ENCODE measurements around the gene KANSL2. TPM values are rescaled to one million over a fixed set of nuclear protein-coding genes. Genes with fewer than 3 reads are reported as not detected.

The KANSL2 gene
- total RNA-seq, 1 donor from 2014 or later: 26.3 TPM

DNA sequence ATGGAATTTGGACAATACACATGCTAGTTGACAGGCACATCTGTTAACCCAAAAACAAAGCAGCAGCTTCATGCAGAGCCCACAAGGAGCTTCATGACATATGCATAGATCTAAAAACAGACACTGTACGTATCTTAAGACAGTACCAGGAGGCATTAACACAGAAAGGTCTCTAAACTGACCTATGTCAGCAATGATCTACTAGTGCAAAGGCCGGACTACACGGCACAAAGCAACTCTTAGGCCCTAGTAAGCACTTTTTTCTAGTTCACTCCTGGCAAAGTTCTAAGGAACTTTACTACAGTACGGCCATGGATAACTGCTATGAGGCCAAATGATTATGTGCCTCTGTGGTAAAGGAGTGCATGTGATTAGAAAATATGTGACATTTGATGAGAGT lies 8.4 kb upstream of the KANSL2 start:
- Mint-ChIP-seq H3K4me1 (ENCODE audit: unreplicated experiment) (peaks cover 16% of the 10 kb centered on the region), H3K36me3 (ENCODE audit: unreplicated experiment) (peaks cover 54% of the 10 kb centered on the region), H3K9me3 (ENCODE audit: unreplicated experiment) (no peaks in the 10 kb centered on the region), H3K27ac (ENCODE audit: unreplicated experiment) (no peak overlapping the region), H3K27me3 (ENCODE audit: unreplicated experiment) (no peaks in the 10 kb centered on the region), H3K4me3 (ENCODE audit: unreplicated experiment) (no peak overlapping the region)
- DNase-seq (ENCODE audit: extremely low spot score, unreplicated experiment): no peak
- TF ChIP-seq, protein P1, sequence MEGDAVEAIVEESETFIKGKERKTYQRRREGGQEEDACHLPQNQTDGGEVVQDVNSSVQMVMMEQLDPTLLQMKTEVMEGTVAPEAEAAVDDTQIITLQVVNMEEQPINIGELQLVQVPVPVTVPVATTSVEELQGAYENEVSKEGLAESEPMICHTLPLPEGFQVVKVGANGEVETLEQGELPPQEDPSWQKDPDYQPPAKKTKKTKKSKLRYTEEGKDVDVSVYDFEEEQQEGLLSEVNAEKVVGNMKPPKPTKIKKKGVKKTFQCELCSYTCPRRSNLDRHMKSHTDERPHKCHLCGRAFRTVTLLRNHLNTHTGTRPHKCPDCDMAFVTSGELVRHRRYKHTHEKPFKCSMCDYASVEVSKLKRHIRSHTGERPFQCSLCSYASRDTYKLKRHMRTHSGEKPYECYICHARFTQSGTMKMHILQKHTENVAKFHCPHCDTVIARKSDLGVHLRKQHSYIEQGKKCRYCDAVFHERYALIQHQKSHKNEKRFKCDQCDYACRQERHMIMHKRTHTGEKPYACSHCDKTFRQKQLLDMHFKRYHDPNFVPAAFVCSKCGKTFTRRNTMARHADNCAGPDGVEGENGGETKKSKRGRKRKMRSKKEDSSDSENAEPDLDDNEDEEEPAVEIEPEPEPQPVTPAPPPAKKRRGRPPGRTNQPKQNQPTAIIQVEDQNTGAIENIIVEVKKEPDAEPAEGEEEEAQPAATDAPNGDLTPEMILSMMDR (IDR thresholded peaks at IDR 0.05): no peak

GRCh38 chr12:48688836-48689235 lies 6.8 kb upstream of the KANSL2 start:
- no peaks in the 10 kb centered on the region for H3K9me3 Mint-ChIP-seq (ENCODE audit: unreplicated experiment)
- no peak for DNase-seq (ENCODE audit: extremely low spot score, unreplicated experiment)
- no peak overlapping the region for H3K4me3 Mint-ChIP-seq (ENCODE audit: unreplicated experiment)
- H3K27ac Mint-ChIP-seq (ENCODE audit: unreplicated experiment): peak overlapping the region; percentile 9
- H3K27me3 Mint-ChIP-seq (ENCODE audit: unreplicated experiment): no peaks in the 10 kb centered on the region
- TF ChIP-seq, protein P1 (IDR thresholded peaks at IDR 0.05): no peak
- H3K4me1 Mint-ChIP-seq (ENCODE audit: unreplicated experiment): peaks cover 16% of the 10 kb centered on the region
- peaks cover 44% of the 10 kb centered on the region for H3K36me3 Mint-ChIP-seq (ENCODE audit: unreplicated experiment)

- TF ChIP-seq, protein P1 (IDR thresholded peaks at IDR 0.05): no peak
Measured at GRCh38 chr12:48687592-48687991, 5.6 kb upstream of the KANSL2 start.

GRCh38 chr12:48686615-48687334 lies 4.7 kb upstream of the KANSL2 start:
- Mint-ChIP-seq H3K27ac (ENCODE audit: unreplicated experiment) (no peak overlapping the region), H3K4me1 (ENCODE audit: unreplicated experiment) (peaks cover 4% of the 10 kb centered on the region), H3K27me3 (ENCODE audit: unreplicated experiment) (no peaks in the 10 kb centered on the region), H3K9me3 (ENCODE audit: unreplicated experiment) (no peaks in the 10 kb centered on the region), H3K4me3 (ENCODE audit: unreplicated experiment) (no peak overlapping the region), H3K36me3 (ENCODE audit: unreplicated experiment) (peaks cover 25% of the 10 kb centered on the region)
- TF ChIP-seq, protein P1 (IDR thresholded peaks at IDR 0.05): no peak
- no peak for DNase-seq (ENCODE audit: extremely low spot score, unreplicated experiment)

More at GRCh38 chr12:48687592-48687991, 5.6 kb upstream of the KANSL2 start:
- Mint-ChIP-seq H3K9me3 (ENCODE audit: unreplicated experiment) (no peaks in the 10 kb centered on the region), H3K4me1 (ENCODE audit: unreplicated experiment) (peaks cover 12% of the 10 kb centered on the region), H3K27me3 (ENCODE audit: unreplicated experiment) (no peaks in the 10 kb centered on the region), H3K4me3 (ENCODE audit: unreplicated experiment) (no peak overlapping the region), H3K36me3 (ENCODE audit: unreplicated experiment) (peaks cover 31% of the 10 kb centered on the region), H3K27ac (ENCODE audit: unreplicated experiment) (no peak overlapping the region)
- no peak for DNase-seq (ENCODE audit: extremely low spot score, unreplicated experiment)

GRCh38 chr12:48686037-48686595 lies 4.1 kb upstream of the KANSL2 start:
- H3K36me3 Mint-ChIP-seq (ENCODE audit: unreplicated experiment): peaks cover 22% of the 10 kb centered on the region
- peaks cover 4% of the 10 kb centered on the region for H3K4me1 Mint-ChIP-seq (ENCODE audit: unreplicated experiment)
- TF ChIP-seq, protein P1 (IDR thresholded peaks at IDR 0.05): no peak
- H3K27ac Mint-ChIP-seq (ENCODE audit: unreplicated experiment): no peak overlapping the region
- H3K27me3 Mint-ChIP-seq (ENCODE audit: unreplicated experiment): no peaks in the 10 kb centered on the region
- DNase-seq (ENCODE audit: extremely low spot score, unreplicated experiment): no peak
- no peak overlapping the region for H3K4me3 Mint-ChIP-seq (ENCODE audit: unreplicated experiment)
- H3K9me3 Mint-ChIP-seq (ENCODE audit: unreplicated experiment): no peaks in the 10 kb centered on the region
